Left ventricle myocardium inferior (tissue), 1 donor: ENCODE results near the gene ZNF587B. TPM values are rescaled to one million over a fixed set of nuclear protein-coding genes. Genes with fewer than 3 reads are reported as not detected.
"Not testable (repeated sequence)": the region's sequence is repeated elsewhere in the genome, so short reads cannot be mapped to it uniquely, and the experiment has no call there.

Experiments
- DNase-seq: peaks from one replicate; pipeline ENCODE4 v3.0.0-alpha.2; 2020
- H3K27ac ChIP-seq: fragments of 200-600 bp; replicated peaks from 2 replicates; pipeline ENCODE4 v1.8.0; 2021
- H3K27me3 ChIP-seq: fragments of 200-600 bp; 2 replicates; pipeline ENCODE4 v1.8.0; 2021; ENCODE audit warnings: low read depth
- H3K36me3 ChIP-seq: fragments of 200-600 bp; 2 replicates; pipeline ENCODE4 v1.8.0; 2021
- H3K4me1 ChIP-seq: fragments of 200-600 bp; 2 replicates; pipeline ENCODE4 v1.8.0; 2021
- H3K4me3 ChIP-seq: fragments of 200-600 bp; 2 replicates; pipeline ENCODE4 v1.8.0; 2021; ENCODE audit warnings: mild to moderate bottlenecking, moderate library complexity
- H3K9me3 ChIP-seq: fragments of 200-600 bp; replicated peaks from 2 replicates; pipeline ENCODE4 v1.8.0; 2021
- intact Hi-C: fragments of 100-400 bp; cut with micrococcal nuclease; formaldehyde crosslinking; loops from one replicate; pipeline ENCODE4 v1.11.0; 2022
- total RNA-seq: library from RNA; stranded (reverse); fragmentation: NEBNext Ultra II Directional; extraction: Animal tissue kit (Norgen Biotek cat#: 25700); gene quantifications from one replicate; pipeline ENCODE4 v1.2.1, GENCODE V29; 2021
- TF ChIP-seq, protein P1 (sequence below): fragments of 200-600 bp; IDR thresholded peaks from 2 replicates; pipeline ENCODE4 v1.8.0; 2021; ENCODE audit warnings: antibody characterized with exemption, mild to moderate bottlenecking, borderline replicate concordance
- donor health status: DM: no; HTN: yes; CAD: no; lungs with severe emphysema.

ZNF587B gene
- total RNA-seq, 1 donor from 2014 or later, result 6.7 TPM

DNA sequence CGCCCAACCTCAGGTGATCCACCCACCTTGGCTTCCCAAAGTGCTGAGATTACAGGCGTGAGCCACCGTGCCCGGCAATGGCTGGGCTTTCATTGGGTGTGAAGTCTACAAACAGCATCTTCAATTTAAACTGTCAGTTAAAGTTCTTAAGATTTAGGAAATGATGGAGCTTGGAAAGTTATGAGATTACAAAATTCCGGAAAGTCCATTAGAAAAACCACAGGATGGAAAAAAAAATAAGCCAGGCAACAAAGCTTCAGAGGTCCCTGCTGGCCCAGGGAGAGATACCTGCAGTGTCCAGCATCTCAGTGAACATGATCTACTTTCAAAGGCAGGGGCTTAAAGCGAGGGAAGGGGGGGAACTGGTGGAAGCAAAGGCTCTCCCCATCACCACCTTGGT, 4.6 kb upstream of the ZNF587B start:
- no peaks in the 10 kb centered on the region for H3K36me3 ChIP-seq
- H3K4me1 ChIP-seq, result peaks cover 45% of the 10 kb centered on the region
- H3K4me3 ChIP-seq, result no peak overlapping the region
- TF ChIP-seq, protein P1, sequence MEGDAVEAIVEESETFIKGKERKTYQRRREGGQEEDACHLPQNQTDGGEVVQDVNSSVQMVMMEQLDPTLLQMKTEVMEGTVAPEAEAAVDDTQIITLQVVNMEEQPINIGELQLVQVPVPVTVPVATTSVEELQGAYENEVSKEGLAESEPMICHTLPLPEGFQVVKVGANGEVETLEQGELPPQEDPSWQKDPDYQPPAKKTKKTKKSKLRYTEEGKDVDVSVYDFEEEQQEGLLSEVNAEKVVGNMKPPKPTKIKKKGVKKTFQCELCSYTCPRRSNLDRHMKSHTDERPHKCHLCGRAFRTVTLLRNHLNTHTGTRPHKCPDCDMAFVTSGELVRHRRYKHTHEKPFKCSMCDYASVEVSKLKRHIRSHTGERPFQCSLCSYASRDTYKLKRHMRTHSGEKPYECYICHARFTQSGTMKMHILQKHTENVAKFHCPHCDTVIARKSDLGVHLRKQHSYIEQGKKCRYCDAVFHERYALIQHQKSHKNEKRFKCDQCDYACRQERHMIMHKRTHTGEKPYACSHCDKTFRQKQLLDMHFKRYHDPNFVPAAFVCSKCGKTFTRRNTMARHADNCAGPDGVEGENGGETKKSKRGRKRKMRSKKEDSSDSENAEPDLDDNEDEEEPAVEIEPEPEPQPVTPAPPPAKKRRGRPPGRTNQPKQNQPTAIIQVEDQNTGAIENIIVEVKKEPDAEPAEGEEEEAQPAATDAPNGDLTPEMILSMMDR, result no peak
- H3K9me3 ChIP-seq, result no peaks in the 10 kb centered on the region
- DNase-seq, result no peak
- H3K27ac ChIP-seq, result no peak overlapping the region
- H3K27me3 ChIP-seq, result no peaks in the 10 kb centered on the region
- intact Hi-C loops, result no loop called here

DNA sequence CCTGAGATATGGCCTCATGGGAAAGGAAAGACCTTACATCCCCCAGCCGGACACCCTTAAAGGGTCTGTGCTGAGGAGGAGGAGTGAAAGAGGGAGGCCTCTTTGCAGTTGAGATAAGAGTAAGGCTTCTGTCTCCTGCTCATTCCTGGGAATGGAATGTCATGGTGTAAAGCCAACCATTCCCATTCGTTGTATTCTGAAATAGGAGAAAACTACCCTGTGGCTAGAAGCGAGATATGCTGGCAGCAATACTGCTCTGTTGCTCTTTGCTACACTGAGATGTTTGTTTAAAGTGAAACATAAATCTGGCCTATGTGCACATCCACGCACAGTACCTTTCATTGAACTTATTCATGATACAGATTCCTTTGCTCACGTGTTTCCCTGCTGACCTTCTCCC, 783 bp upstream of the ZNF587B start:
- Histone ChIP-seq H3K27me3 (no peaks in the 10 kb centered on the region), H3K9me3 (no peaks in the 10 kb centered on the region), H3K27ac (peak overlapping the region; percentile 90), H3K36me3 (no peaks in the 10 kb centered on the region), H3K4me1 (peaks cover 42% of the 10 kb centered on the region), H3K4me3 (peak overlapping the region; percentile 73)
- intact Hi-C loops, result no loop called here
- TF ChIP-seq, protein P1, result no peak
- DNase-seq, result no peak

DNA sequence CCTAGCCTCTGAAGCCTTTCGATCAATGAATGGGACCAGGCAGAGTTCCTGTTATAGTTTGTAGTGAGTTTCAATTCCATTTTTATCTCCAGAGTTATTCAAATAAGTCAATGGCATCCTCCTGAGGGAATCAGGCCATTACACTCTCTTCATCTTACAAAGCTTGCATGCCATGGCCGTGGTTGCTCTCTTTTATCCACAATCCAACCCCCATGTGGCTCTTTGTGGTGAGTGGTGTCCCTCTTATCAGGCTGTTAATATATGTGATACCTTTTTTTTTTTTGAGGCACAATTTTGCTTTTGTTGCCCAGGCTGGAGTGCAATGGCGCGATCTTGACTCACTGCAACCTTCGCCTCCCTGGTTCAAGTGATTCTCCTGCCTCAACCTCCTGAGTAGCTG, 6.9 kb downstream of the ZNF587B start:
- H3K9me3 ChIP-seq, H3K27me3 ChIP-seq, DNase-seq, intact Hi-C loops, H3K4me3 ChIP-seq, H3K27ac ChIP-seq: not testable (repeated sequence)
- H3K36me3 ChIP-seq, result peaks cover 22% of the 10 kb centered on the region
- peaks cover 14% of the 10 kb centered on the region for H3K4me1 ChIP-seq

DNA sequence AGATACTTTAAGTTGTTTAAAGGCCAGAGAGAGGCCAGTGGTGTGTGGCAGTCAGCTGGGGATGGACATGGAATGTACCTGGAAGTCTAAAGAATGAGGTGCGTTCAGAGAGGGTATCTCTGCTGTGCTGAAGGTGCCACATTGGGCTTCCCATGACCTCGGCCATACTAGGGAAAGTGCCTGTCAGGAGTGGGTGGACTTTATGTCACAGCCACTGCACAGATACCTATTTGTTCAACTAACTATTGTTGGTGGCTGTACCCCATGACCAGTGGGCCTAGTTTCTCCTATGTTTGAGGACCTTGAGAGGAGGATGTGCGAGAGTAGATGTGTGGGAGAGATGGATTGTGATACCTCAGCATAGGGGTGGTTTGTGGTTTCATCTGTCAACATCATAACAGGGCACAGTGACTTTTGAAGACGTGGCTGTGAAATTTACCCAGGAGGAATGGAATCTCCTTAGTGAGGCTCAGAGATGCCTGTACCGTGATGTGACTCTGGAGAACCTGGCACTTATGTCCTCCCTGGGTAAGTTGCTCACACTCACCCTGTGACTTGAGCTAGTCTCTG, 8.6 kb downstream of the ZNF587B start:
- H3K4me3 ChIP-seq, H3K27ac ChIP-seq, DNase-seq, H3K4me1 ChIP-seq, H3K9me3 ChIP-seq, intact Hi-C loops, H3K27me3 ChIP-seq: not testable (repeated sequence)
- peaks cover 28% of the 10 kb centered on the region for H3K36me3 ChIP-seq

DNA sequence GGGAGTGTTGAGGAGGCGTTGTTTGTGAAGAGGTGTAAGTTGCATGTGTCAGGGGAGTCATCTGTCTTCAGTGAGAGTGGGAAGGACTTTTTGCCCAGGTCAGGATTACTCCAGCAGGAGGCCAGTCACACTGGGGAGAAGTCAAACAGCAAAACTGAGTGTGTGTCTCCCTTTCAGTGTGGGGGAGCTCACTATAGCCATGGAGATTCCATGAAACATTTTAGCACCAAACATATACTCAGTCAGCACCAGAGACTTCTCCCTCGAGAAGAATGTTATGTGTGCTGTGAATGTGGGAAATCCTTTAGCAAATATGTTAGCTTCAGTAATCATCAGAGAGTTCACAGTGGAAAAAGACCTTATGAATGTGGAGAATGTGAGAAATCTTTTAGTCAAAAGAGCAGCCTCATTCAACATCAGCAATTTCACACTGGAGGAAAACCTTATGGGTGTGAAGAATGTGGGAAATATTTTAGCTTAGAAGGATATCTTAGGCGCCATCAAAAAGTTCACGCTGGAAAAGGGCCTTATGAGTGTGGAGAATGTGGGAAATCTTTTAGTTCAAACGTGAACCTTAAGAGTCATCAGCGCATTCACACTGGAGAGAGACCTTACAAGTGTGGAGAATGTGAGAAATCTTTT, 11.1 kb downstream of the ZNF587B start:
- H3K27me3 ChIP-seq, result no peaks in the 10 kb centered on the region
- no peak overlapping the region for H3K27ac ChIP-seq
- no peak overlapping the region for H3K4me3 ChIP-seq
- peaks cover 28% of the 10 kb centered on the region for H3K36me3 ChIP-seq
- DNase-seq, result no peak
- TF ChIP-seq, protein P1, result no peak
- intact Hi-C loops, result no loop called here
- H3K4me1 ChIP-seq, result peaks cover 8% of the 10 kb centered on the region
- H3K9me3 ChIP-seq, result no peaks in the 10 kb centered on the region

DNA sequence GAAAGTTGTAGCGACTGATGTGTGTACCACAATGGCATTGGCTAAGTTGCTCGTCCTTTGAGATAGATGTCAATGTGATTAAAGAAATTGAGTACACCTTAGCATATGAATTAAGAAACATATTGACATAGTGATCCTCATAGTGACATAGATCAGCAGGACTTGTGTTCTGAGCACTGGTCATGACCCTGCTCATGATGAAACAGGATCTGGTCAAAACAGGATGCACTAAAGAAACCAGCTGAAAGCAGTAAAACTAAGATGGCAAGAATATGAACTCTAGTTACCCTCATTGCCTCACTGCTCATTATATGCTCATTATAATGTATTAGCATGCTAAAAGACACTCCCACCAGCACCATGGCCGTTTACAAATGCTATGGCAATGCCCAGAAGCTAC, 17.1 kb downstream of the ZNF587B start:
- H3K9me3 ChIP-seq, DNase-seq, H3K4me3 ChIP-seq, H3K27ac ChIP-seq, H3K27me3 ChIP-seq, intact Hi-C loops, H3K36me3 ChIP-seq: not testable (repeated sequence)
- peaks cover 26% of the 10 kb centered on the region for H3K4me1 ChIP-seq

DNA sequence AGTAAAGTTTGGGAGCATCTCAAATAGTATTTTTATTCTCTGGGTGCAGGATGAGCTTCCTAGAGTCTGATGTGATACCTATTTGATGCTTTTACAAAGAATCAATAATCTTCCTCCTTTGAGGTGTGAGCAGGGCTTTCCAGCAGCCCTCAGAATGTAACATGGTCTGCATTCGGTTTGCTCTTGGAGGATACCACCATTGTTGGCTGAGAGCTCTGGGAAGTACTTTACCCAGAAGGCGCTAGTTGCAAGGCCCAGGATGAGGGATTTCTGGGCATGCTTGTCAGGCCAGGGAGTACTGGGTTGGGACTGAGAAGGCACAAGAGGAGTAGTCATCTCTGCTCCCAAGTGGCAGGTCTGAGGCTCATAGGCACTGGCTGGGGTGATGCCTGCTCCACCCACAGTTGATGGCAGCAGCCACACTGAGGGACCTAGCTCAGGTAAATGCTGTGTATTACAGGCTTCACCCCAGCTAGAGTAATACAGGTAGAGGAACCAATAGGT, 19.1 kb downstream of the ZNF587B start:
- Histone ChIP-seq H3K4me3 (peak overlapping the region; percentile 86), H3K36me3 (peaks cover 14% of the 10 kb centered on the region), H3K27ac (peak overlapping the region; percentile 77), H3K4me1 (peaks cover 32% of the 10 kb centered on the region)
- intact Hi-C loops, H3K27me3 ChIP-seq, DNase-seq, H3K9me3 ChIP-seq: not testable (repeated sequence)

DNA sequence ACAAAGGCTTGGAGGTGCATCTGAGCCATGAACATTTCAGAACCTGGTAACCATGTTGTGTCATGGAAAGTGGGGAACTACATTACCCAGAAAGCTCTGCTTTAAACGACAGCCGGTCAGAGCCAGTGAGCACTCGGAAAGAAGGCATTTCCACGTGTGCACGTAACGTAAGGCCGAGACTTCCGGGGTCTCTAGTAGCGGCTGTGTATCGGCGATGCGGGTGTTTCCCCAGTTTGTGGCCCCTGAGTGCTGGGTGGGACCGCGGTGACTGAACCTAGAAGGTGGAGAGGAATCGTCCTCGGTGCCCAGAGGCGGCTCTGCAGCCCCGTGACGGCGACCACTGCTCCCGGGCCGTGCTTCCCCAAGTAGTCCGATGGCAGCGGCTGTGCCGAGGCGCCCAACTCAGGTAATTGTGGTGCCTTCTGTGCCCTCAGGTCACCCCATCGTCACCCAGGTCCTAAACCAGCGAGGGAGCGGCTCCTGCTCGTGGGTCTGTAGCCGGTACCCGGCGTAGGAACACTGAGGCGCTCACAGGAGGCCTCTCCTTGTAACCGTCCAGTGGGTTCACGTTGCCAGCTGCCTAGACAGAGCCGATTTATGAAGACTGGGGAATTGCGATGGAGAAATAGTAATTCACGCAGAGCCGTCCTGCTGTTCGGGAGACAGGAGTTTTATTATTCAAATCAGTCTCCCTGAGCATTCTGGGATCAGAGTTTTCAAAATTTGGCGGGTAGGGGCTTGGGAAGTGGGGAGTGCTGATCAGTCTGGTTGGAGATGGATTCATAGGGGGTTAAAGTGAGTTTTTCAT, 19.8 kb downstream of the ZNF587B start, which contains the start of gene ZNF587:
TSS of gene ZNF587 (plus strand) at position 194 of the 808 bp plus-strand sequence. CDS start at position 374, 180 bp downstream.
- H3K4me3 ChIP-seq, result peak within 1 kb of the TSS; percentile 86
- H3K27me3 ChIP-seq, intact Hi-C loops, H3K9me3 ChIP-seq: not testable (repeated sequence)
- DNase-seq, result peak; percentile 56
- H3K27ac ChIP-seq, result peak within 1 kb of the TSS; percentile 77
- peaks cover 19% of the 10 kb centered on the region for H3K36me3 ChIP-seq
- H3K4me1 ChIP-seq, result peaks cover 32% of the 10 kb centered on the region
